IMR-90 (cell line): ENCODE measurements around the gene TRDMT1.

Experiments
- CEBPB ChIP-seq: IDR thresholded peaks from 2 replicates; pipeline ENCODE4 v1.6.1; 2012; ENCODE audit warnings: low read depth, low read length, improper control_type of control experiment
- CTCF ChIP-seq: conservative IDR thresholded peaks from 2 replicates; pipeline ENCODE4 v1.5.1; 2012; ENCODE audit warnings: mild to moderate bottlenecking, low read depth, low read length, improper control_type of control experiment
- MAFK ChIP-seq: IDR thresholded peaks from 2 replicates; pipeline ENCODE4 v1.6.1; 2012; ENCODE audit warnings: low read depth, low read length, improper control_type of control experiment
- MAZ ChIP-seq: IDR thresholded peaks from 2 replicates; pipeline ENCODE4 v1.6.1; 2012; ENCODE audit warnings: low read depth, mild to moderate bottlenecking, low read length, improper control_type of control experiment, moderate library complexity, borderline replicate concordance
- POLR2A ChIP-seq: IDR thresholded peaks from 2 replicates; pipeline ENCODE4 v1.6.1; 2012; ENCODE audit warnings: mild to moderate bottlenecking, low read depth, low read length

GRCh38 chr10:17101257-17101909, 100.1 kb downstream of the TRDMT1 start:
- TF ChIP-seq CTCF = no peak
- TF ChIP-seq MAFK = no peak
- TF ChIP-seq POLR2A = no peak
- TF ChIP-seq MAZ = no peak
- no peak for TF ChIP-seq CEBPB
